HG02642 (cell line): ENCODE measurements around the gene SPTLC3.
"Not testable (repeated sequence)": the region's sequence is repeated elsewhere in the genome, so short reads cannot be mapped to it uniquely, and the experiment has no call there.

ENCODE experiments used
- ATAC-seq: cut with Tn5 transposase; IDR thresholded peaks from one replicate; pipeline ENCODE4 v1.9.1; 2021; ENCODE audit warnings: mild to moderate bottlenecking; ENCODE audit not compliant: unreplicated experiment, poor library complexity

Gene SPTLC3

DNA sequence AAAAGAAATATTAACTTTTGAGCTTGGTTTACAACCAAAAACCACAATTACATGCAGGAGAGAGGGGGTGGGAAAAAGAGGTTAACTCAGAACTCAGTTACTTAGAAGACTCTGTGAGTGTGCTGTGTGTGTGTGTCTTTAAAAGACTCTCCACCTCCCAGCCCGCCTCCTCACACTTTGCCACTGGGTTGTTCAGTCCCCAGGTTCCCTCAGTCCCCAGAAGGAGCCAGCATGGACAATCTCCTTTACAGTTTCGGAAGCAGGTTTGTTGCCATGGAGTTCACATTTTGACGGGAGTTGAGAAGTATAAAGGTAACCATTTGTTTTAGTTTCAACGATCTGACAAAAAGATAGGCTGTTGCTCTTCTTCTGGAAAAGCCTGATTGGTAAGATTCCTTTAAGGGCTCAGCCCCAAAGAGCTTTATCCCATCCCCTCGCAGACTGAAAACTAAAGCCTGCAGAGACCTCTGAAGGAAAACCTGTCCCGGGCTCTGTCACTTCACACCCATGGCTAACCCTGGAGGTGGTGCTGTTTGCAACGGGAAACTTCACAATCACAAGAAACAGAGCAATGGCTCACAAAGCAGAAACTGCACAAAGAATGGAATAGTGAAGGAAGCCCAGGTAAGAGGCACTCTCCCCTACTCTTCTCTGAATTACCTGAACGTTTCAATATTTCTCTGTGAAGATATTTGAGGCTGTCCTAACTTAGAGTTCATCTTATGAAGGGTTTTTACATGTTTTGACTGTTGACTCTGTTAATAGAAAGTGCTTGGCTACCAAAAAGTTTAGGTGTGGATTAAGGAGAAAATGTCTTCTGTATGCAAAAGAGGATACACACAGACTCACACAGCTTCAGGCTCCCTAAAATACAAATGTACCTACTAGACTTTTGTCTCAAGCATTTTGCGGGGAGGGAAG, at the start of gene SPTLC3:
Gene SPTLC3, plus strand, starts transcription at position 212 of the 921 bp plus-strand sequence. Its CDS starts 296 bp downstream, at position 508.
- ATAC-seq = peak; percentile 31

DNA sequence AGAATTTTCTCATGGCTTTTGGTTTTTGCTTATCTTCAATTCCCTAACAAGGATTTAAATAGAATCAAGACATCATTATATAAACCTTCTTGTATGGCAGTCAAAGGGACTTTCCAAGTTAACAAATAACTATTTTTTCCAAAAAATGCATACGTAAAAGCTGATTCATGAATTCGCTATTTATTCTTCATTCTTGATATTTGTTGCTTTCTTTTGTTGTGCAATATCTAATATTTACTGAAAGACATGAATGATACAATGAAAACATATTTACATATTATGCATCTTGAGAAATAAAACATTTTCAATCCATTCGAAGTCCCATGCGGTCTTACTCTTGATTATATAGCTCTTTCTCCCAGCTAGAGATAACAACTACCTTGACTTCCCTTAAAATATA, 47.0 kb upstream of the SPTLC3 start:
- no peak for ATAC-seq

DNA sequence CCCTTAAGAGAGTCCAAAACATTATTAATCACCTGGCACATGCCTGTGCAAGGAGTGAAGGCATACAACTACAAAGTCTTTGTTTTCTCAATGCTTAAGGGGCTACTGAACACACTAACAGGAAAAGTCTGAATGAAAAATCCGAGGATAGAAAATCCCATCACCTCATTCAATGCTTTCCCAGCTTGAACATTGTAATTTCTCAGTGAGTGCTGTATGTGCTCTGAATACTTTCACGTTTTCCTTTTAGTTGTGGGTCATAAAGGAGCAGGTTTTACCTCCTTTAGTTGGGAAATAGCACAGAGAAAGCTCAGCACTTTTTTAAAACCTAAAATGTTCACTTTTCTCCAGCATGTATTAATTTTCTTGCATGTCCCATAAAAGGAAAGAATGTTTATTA, 45.9 kb upstream of the SPTLC3 start:
- no peak for ATAC-seq

DNA sequence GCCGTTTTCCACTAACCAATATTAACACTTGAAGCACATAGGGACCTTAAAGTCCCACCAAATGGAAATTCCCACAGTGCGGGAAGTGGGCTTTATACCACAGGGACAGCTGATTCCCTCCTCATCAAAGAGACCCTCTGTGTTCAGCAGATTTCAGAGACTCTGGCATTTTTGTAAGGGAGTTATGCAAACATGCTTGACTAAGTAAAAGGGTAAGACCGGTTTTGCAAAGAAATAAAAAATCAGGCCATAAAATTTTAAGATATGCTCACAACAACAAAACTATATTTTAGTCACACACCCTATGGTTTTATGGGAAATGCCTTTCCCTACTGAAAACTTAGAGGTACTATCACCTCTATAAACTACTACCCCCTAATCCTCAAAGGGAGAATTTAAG, 45.4 kb upstream of the SPTLC3 start:
- ATAC-seq = no peak

DNA sequence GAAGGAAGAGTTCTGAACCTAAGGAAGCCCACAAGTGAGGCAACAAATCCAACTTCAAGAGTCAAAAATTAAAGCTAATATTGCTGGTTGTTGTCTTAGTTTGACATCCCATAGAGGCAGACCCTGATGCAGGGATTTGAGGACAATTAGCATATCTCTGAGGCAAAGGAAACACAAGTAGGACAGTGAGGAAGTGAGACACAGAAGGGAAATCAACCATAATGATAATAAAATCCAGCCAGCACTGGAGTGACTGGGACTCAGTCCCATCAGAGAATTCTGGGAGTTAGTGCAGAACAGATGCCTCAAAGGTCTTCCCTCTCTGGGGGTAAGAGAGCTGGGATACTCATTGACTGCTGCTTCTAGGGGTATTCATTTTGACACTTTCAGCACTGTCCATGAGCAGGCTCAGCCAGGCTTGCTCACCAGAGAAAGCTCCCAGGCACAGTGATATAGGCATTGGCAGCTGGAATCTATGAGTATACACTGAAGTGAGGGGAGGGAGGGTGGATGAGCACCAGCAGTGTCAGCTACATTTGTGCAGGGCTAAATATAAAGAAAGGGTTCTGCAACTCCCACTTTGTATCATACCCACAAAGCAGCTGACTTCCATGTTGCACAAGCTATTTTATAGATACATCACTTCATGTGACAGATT, 43.4 kb upstream of the SPTLC3 start:
- no peak for ATAC-seq

DNA sequence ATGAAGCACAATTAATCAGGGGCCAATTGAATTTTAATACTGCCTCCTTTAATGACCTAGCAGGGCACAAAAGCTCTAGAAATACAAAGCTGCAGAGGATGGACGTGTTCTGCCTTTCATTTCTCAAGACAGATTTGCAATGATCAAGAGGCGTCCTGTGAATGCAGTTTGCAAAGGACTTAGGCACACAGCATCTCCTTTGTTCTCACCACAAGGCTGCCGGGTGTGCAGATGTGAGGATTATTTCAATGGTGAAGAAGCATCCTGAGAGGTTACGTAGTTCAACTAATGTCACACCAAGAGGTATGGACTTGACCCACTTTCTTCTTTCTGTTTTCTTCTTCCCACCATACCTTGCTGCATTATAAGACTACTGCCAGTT, 42.9 kb upstream of the SPTLC3 start:
- no peak for ATAC-seq

DNA sequence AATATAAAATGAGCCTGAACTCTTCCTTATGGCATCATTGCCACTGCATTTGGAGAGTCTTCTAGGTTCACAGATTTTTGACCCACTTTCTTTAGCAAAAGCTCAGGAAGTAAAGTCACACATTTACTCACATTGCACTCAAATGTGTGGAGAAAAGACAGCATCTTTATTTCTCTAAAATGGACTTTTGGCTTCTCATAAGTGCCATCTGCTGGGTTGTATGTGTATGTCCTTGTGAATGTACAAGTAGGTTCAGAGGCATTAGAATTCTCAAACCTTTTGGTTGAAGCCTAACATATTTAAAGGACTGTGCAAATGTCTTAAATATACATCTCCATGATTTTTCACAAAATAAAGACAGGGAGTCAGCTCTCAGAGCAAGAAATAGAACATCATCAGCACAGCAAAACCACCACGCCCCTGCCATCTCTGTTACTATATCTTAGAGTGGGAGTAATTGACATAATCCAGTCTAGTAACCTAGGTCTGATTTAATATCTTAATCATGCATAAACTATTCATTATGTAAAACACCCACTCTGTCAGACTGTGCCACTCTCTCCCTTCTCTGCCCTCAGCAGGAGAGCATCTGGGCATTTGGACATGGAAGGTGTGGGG, 42.2 kb upstream of the SPTLC3 start:
- ATAC-seq = no peak

DNA sequence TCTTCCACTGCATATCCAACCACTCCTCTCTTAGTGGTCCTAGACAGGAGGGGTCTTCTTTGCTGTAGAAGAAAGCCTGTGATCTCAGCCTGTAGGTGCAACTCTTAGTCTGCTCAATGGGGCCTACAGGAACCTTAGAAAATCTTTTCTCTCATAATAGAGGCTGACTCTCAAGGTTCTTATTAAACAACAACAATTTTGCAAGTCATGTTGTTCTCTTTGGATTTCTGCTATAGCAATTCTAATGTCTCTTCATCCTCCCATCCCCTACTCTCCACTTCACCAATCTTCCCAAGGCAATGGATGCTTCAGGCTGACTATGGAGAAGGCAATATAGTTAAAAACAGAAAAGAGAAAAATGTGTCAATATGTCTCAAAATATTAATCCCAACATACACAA, 40.8 kb upstream of the SPTLC3 start:
- ATAC-seq = no peak

DNA sequence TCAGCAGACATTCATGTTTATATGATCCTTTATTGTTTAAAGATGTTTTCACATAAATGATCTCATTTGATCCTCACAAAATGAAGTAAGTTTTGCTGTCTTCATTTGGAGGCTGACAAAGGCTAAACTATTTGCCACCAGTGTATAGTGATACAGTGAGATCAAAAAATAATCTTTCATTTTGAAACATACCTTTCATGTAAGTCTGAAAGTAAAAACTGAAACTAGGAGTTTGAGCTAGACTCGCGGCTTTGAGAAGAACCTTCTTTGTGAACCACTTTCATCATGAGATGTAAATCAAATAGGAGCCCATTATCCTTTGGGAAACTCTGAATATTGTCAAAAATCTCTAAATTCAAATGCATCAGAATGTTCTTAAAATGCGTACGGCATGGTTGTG, 40.3 kb upstream of the SPTLC3 start:
- no peak for ATAC-seq

DNA sequence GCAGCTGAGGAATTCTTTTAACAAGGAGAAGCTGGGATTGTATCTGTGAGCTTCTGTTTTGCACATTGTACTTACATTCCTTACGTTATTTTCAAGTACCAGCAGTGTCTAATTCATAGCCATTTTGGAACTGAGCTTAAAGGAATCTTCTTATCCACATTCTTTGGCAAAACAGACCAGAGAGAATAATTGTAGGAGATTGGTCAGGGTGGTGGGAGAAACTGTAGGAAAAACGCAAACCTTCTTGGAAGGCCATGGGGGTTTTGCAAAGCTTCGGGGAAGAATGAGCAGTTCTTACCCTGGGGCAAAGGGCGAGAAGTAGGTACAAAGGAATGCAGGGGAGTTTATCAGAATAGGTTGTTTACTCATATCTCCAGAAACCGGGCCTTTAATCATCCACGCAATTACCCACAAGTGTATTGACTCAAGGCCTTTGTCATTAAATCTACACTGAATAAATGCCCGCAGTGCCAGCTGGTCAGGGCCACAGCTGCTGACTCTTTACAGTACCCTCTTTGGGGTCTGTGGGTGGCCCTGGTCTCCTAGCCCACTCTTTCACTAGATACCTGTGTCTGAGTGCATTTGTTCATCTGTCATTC, 39.6 kb upstream of the SPTLC3 start:
- ATAC-seq = no peak

DNA sequence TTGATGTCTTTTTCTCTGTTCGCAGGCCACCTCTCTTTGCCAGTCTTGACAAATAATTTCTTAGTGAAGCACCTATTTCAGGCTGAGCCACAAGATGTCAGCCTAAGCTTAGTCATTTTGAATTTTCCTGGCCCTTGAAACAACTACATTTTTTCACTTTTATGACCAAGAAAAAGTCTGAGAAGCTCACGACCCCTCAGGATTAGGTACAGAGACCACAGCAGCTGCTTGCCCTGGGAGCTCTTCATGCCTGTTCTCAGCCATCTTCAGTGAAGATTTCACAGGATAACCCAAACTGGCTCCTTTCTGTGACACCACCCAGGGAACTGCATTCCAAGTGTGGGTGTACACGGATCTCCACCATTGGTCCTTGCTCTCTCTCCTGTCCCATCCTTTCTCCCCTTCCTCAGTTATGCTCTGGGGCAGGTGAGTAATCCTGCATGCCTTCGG, 38.4 kb upstream of the SPTLC3 start:
- no peak for ATAC-seq

DNA sequence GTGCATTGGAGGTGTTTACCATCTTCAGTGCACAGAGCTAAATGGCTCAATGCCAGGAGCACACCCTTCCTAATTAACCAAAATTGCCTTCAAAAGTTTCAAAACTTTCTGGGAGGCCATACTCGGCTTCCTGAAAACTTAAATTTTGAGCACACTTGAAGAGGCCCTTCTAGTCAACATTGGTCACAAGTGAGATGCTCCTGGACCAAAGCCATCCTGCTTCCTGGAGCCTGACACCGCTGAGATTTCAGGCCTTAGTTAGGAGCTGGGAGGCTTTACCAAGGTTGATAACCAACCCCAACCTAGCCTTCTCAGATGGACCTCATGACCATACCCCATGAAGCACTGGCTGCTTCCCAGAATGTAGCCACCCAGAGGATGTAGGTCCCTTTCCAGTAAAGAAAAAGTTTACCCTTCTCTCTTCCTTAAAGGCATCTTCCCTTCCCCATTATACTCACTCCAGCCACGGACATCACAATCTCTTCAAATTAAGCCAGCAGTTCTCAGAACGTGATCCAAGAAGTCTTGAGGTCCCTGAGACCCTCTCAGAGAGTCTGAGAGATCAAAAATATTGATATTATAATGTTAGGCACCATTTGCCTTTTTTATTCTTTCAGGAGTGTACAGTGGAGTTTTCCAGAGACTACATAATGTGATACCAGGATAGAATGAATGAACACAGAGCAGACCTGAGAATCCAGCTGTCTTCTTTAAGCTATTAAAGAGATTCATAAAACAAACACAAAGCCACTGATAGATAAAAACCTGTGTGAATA, 32.8 kb upstream of the SPTLC3 start:
- no peak for ATAC-seq

DNA sequence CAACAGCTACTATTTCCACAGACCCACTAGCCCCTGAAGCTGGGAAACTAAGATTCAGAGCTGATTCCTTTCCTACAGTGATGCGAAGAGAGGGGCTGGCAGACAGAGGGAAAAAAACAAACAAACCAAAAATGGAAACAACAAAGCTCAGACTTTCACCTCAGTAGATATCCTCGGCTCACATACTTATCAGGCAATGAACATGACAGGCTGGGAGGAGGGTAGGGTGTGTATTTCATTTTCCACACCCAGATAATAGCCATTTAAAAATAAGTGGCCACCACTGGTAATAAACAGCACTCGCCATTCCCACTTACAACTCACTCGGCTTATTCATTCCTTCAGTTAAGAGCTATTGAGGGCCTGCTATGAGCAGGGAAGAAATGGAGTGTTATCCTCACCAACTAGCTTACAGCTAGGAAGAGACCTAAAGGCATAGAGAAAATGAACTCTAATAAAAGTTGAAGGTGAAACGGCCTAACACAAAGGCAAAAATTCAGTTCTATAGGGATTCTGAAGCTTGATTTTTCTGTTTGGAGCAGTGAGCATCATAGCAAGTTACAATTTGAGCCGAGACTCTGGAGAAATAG, 32.0 kb upstream of the SPTLC3 start:
- no peak for ATAC-seq

DNA sequence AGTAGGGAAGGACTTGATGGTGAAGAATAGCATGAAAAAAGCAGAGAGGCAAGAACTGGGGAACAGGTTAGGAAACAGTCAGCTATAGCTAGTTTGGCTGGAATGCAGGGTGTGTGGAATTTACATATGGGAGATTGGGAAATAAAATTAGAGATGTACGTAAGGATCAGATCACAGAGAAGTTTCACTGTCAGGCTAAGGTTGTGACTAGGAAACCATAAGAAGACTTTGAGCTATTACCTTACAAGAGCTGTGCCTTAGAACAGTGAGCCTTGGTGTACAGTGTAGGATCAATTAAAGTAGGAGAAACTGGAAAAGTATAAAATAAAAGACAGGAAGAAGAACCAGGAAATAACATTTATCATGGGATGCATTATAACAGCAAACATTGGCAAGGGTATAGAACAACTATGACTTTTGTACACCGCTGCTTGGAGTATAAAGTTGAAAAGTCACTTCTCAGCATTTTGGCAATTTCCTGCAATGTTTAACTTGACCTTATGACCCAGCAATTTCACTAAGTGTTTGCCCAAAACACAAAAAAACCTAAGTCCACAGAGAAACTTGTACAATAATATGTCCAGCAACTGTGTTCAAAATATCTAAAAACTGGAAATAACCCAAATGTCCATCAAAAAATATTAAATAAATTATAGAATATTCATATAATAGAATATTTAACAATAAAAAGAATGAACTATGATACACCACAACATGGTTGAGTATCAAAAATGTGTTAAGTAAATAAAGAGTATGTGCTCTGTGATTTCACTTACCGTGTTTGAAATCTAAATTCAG, 31.2 kb upstream of the SPTLC3 start:
- ATAC-seq = no peak

DNA sequence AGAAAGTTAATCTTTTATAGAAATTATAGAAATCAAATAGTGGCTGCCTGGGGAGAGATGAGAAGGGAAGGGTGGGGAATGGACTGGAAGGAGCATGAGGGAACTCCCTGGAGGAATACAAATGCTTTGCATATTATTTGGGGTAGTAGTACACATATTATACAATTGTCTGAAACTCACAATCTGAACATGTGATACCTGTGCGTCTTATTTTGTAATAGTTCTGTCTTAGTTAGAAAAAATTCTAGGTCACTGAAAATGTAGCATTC, 30.7 kb upstream of the SPTLC3 start:
- ATAC-seq = no peak

DNA sequence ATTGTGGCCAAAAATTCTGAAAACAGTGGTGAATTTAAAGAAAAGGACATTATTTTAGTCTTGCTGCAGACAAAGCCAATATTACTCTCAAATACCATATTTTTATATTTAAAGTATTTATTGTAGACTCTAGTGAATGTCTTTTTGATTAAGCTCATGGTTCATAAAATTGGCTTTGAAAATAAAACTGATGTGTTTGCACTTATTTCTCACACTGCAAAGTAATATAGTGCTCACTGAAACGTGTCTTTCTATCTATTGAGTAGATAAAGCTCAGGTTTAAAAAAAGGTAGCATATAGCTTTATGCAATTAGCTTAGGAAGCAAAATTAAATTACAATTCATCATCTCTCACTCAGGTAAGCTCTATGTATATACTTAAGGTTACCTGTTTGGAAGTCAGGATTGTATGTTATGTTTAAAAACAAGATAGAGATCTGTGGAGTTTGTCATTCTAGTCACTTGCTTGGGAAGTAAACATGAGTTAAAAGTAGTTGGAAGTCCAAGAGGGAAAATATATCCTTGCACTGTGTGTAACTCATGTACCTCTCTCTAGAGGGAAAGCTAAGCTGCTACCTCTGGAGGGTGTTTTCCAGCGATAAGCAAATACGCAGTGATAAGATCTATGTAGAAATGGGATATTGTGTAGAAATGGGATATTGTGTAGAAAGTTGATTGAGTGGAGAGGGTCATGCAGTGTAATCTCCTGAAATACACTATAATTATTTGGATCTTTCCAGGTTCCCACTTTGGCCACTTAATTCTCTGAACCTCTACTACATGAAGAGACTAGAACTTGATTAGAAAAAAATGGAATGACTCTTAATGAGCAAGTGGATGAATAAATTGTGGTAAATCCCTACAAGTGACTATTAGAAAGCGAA, 29.9 kb upstream of the SPTLC3 start:
- no peak for ATAC-seq

DNA sequence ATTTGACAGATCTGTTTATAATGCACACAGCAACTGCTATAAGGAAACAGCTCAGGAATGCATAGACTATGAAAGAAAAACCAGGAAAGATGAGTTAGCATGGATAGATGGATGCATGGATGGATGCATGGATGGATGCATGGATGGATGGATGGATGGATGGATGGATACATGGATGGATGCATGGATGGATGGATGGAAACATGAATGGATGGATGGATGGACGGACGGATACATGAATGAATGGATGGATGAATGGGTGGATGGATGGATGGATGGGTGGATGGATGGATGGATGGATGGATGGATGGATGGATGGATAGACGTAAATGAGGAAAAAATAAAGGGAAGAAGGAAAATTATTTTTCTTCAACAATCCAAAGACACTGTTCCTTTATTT, 29.1 kb upstream of the SPTLC3 start:
- ATAC-seq = not testable (repeated sequence)

DNA sequence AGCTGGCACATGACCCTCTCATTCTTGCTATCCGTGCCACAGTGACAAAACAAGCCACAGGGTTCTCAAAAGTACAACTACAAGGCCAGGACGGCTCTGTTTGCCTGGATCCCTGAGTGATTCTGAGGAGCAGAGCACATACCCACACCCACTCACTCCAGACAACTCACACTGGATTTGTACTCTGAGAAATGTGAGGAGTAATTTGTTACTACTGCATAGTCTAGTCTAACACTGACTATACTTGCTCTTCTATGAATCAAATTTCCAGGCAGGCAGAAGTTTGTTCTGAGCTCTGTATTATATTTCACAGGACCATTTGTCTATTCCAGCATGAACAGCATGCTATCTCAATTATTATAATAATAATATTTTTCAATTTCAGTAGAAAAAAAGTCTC, 26.7 kb upstream of the SPTLC3 start:
- ATAC-seq = no peak
